Keratinocyte (primary cell): ENCODE data around the gene DNASE1L3. TPM values are rescaled to one million over a fixed set of nuclear protein-coding genes. Genes with fewer than 3 reads are reported as not detected.

Source experiments
- DNase-seq: peaks from one replicate; pipeline ENCODE4 v3.0.0-alpha.2; 2011; ENCODE audit warnings: low read depth, missing footprints, low spot score
- FAIRE-seq: peaks from 2 replicates; lab custom pipeline; 2011; peaks lifted over from hg19 to GRCh38; lab: Jason Lieb, UNC
- H2AFZ ChIP-seq: 2 replicates; pipeline ENCODE4 v1.6.0; 2012; ENCODE audit warnings: low read length, control low read depth, inconsistent platforms; ENCODE audit not compliant: control insufficient read depth
- H3K27ac ChIP-seq: 2 replicates; pipeline ENCODE4 v1.5.1; 2011; ENCODE audit warnings: low read length; ENCODE audit not compliant: control insufficient read depth, insufficient read depth
- H3K27me3 ChIP-seq: 3 replicates; pipeline ENCODE4 v1.6.0; 2011; ENCODE audit warnings: low read length; ENCODE audit not compliant: control insufficient read depth, insufficient read depth; ENCODE audit errors: extremely low read depth
- H3K36me3 ChIP-seq, 2 experiments: 2 replicates in 1 of 2; 3 replicates in 1 of 2; pipeline ENCODE4 v1.5.1; 2011; ENCODE audit warnings: low read length in 2 of 2, mild to moderate bottlenecking in 1 of 2; ENCODE audit not compliant: control insufficient read depth in 2 of 2, insufficient read depth in 2 of 2; ENCODE audit errors: extremely low read depth in 1 of 2
- H3K4me1 ChIP-seq: 3 replicates; pipeline ENCODE4 v1.5.1; 2011; ENCODE audit warnings: low read length; ENCODE audit not compliant: control insufficient read depth, insufficient read depth; ENCODE audit errors: extremely low read depth
- H3K4me2 ChIP-seq: 3 replicates; pipeline ENCODE4 v1.6.0; 2011; ENCODE audit warnings: low read depth, low read length; ENCODE audit not compliant: control insufficient read depth, insufficient read depth; ENCODE audit errors: extremely low read depth
- H3K4me3 ChIP-seq, 3 experiments: fragments of 200-600 bp in 1 of 3; sonication (generic) in 1 of 3; 2 replicates in 2 of 3; 3 replicates in 1 of 3; pipeline ENCODE4 v1.5.1; 2011 to 2016; ENCODE audit warnings: low read length in 3 of 3, mild to moderate bottlenecking in 3 of 3, control low read depth in 2 of 3, inconsistent platforms in 1 of 3, low read depth in 1 of 3, mixed read lengths in 1 of 3, mixed run types in 1 of 3, moderate library complexity in 1 of 3; ENCODE audit not compliant: control insufficient read depth in 2 of 3, insufficient read depth in 2 of 3; ENCODE audit errors: extremely low read depth in 1 of 3
- H3K79me2 ChIP-seq: 2 replicates; pipeline ENCODE4 v1.6.0; 2012; ENCODE audit warnings: low read length; ENCODE audit not compliant: control insufficient read depth, insufficient read depth
- H3K9ac ChIP-seq: 3 replicates; pipeline ENCODE4 v1.6.0; 2011; ENCODE audit warnings: low read length; ENCODE audit not compliant: control insufficient read depth, insufficient read depth; ENCODE audit errors: extremely low read depth
- H3K9me1 ChIP-seq: 3 replicates; pipeline ENCODE4 v1.6.0; 2011; ENCODE audit warnings: low read length; ENCODE audit not compliant: control insufficient read depth, insufficient read depth; ENCODE audit errors: extremely low read depth
- H3K9me3 ChIP-seq: 2 replicates; pipeline ENCODE4 v1.5.1; 2012; ENCODE audit warnings: low read depth, low read length; ENCODE audit not compliant: control insufficient read depth
- H4K20me1 ChIP-seq: 3 replicates; pipeline ENCODE4 v1.6.0; 2011; ENCODE audit warnings: low read length; ENCODE audit not compliant: control insufficient read depth, insufficient read depth; ENCODE audit errors: extremely low read depth
- EZH2 ChIP-seq: IDR thresholded peaks from one replicate; pipeline ENCODE4 v1.6.1; 2012; ENCODE audit warnings: inconsistent platforms, mild to moderate bottlenecking, low read length, moderate library complexity
- dilution Hi-C: fragments of 300-500 bp; cut with MboI; formaldehyde crosslinking; loops from one replicate; pipeline ENCODE4 v1.7.0; 2020; ENCODE audit warnings: low sequenced_read_pairs; ENCODE audit not compliant: extremely low pct_ligation_motif_present
- polyA plus RNA-seq, 5 experiments: library from polyadenylated mRNA; depleted of rRNA in 3 of 5; stranded (reverse) in 3 of 5; stranded (forward) in 1 of 5; unstranded in 1 of 5; fragments of >200 nt; gene quantifications; 1 replicate in 1 of 5; 2 replicates in 3 of 5; 3 replicates in 1 of 5; pipeline versions ENCODE4 v1.2.1 to v1.2.3, GENCODE V29; 2011 to 2012; ENCODE audit warnings: missing spikeins in 2 of 5, low read depth in 1 of 5, low replicate concordance in 1 of 5
- TF ChIP-seq, protein P1 (sequence below), 3 experiments: IDR thresholded peaks in 1 of 3; conservative IDR thresholded peaks in 1 of 3; optimal IDR thresholded peaks in 1 of 3; 2 replicates in 2 of 3; 3 replicates in 1 of 3; pipeline versions ENCODE3 to v1.5.1; 2011; ENCODE audit warnings: low read length in 3 of 3, mild to moderate bottlenecking in 3 of 3, moderate library complexity in 2 of 3, control low read depth in 1 of 3, inconsistent platforms in 1 of 3; ENCODE audit not compliant: insufficient read depth in 2 of 3; ENCODE audit errors: extremely low read depth in 1 of 3

The DNASE1L3 gene
- polyA plus RNA-seq, 1 donor (not counting 4 experiments of a cell fraction or from before 2014, with no cell fraction given): 1.9 TPM

DNA sequence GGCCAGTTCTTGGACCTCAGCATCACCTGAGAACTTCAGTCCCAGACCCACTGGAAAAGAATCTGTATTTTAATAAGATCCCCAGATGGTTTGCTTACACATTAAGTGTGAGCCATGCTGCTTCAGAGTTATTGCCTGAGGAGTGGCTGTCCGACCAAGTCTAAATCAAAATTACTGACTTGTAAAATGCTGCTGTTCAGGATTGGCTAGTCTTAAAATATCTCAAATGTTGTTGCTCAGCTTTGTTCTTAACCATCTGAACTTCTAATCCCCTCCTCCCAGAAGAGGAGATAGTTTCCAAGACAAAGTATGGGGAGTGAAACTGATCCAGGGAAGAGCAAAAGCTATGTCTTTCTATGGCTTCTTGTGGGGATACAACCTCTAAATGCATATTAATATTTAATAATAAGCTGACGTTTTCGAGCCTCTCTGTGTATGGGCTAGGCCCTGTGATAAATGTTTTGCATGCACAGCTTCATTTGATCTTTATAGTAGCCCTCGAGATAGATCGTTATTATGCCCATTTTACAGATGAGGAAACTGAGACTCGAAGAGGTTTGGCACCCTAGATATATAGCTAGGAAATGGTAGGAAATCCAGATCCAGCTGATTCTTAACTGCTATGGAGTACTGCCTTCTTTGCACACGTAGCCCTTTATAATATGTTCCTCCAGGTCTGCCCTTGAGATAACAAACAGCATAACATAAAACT is 52.2 kb downstream of the DNASE1L3 start:
- dilution Hi-C loops: no loop called here
- no peak overlapping the region for H3K4me3 ChIP-seq
- H3K27ac ChIP-seq: no peak overlapping the region
- peaks cover 2% of the 10 kb centered on the region for H3K9me1 ChIP-seq
- peaks cover 5% of the 10 kb centered on the region for H3K79me2 ChIP-seq
- no peak overlapping the region for H3K9ac ChIP-seq
- peaks cover 52 to 81% of the 10 kb centered on the region in 2 experiments for H3K36me3 ChIP-seq
- no peaks in the 10 kb centered on the region for H3K9me3 ChIP-seq
- TF ChIP-seq, protein P1, sequence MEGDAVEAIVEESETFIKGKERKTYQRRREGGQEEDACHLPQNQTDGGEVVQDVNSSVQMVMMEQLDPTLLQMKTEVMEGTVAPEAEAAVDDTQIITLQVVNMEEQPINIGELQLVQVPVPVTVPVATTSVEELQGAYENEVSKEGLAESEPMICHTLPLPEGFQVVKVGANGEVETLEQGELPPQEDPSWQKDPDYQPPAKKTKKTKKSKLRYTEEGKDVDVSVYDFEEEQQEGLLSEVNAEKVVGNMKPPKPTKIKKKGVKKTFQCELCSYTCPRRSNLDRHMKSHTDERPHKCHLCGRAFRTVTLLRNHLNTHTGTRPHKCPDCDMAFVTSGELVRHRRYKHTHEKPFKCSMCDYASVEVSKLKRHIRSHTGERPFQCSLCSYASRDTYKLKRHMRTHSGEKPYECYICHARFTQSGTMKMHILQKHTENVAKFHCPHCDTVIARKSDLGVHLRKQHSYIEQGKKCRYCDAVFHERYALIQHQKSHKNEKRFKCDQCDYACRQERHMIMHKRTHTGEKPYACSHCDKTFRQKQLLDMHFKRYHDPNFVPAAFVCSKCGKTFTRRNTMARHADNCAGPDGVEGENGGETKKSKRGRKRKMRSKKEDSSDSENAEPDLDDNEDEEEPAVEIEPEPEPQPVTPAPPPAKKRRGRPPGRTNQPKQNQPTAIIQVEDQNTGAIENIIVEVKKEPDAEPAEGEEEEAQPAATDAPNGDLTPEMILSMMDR (optimal IDR thresholded peaks at IDR 0.05 in 1 of 3, IDR thresholded peaks at IDR 0.05 in 1 of 3, conservative IDR thresholded peaks at IDR 0.05 in 1 of 3; ENCODE audit: extremely low read depth in 1 of 3, insufficient read depth in 2 of 3, low read length in 3 of 3): no peak
- no peak for TF ChIP-seq EZH2
- H4K20me1 ChIP-seq: peaks cover 3% of the 10 kb centered on the region
- no peaks in the 10 kb centered on the region for H3K27me3 ChIP-seq
- peaks cover 39% of the 10 kb centered on the region for H3K4me1 ChIP-seq
- DNase-seq: no peak
- no peak overlapping the region for H2AFZ ChIP-seq
- FAIRE-seq: no peak
- H3K4me2 ChIP-seq: no peak overlapping the region

DNA sequence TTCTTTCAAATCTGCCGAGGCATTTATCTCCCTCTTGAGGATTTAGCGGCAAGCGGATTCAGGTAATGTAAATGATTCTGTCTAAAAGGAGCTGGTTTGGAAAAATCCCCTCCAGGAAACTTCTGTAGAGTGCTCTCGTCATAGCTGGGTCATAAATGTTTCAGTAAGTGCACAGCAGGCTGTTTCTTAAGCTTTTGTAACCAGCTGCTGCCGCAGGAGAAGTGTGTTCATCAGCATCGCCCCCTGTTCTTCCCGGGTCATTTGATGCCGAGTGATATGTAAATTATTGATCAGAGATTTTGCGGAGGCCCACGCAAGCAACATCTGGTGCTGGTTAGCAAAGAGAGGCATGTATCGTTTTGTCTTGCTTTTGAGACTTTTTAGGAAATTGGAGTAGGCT is 53.1 kb downstream of the DNASE1L3 start:
- FAIRE-seq (no peak), DNase-seq (no peak)
- Histone ChIP-seq H3K79me2 (peaks cover 5% of the 10 kb centered on the region), H3K9me3 (no peaks in the 10 kb centered on the region), H2AFZ (no peak overlapping the region), H3K9me1 (peaks cover 2% of the 10 kb centered on the region), H3K4me3 (no peak overlapping the region), H4K20me1 (peaks cover 3% of the 10 kb centered on the region), H3K4me2 (no peak overlapping the region), H3K36me3 (peaks cover 52 to 81% of the 10 kb centered on the region in 2 experiments), H3K27me3 (no peaks in the 10 kb centered on the region), H3K9ac (no peak overlapping the region), H3K4me1 (peaks cover 39% of the 10 kb centered on the region), H3K27ac (no peak overlapping the region)
- dilution Hi-C loops: no loop called here
- no peak for TF ChIP-seq EZH2
- TF ChIP-seq, protein P1 (optimal IDR thresholded peaks at IDR 0.05 in 1 of 3, IDR thresholded peaks at IDR 0.05 in 1 of 3, conservative IDR thresholded peaks at IDR 0.05 in 1 of 3; ENCODE audit: extremely low read depth in 1 of 3, insufficient read depth in 2 of 3, low read length in 3 of 3): no peak
